IPS-18a (cell line): ENCODE results near the gene ELMO1.

Experiments
- H3K27ac ChIP-seq: one replicate; pipeline ENCODE4 v1.5.1; 2013; ENCODE audit warnings: low read length
- H3K27me3 ChIP-seq: one replicate; pipeline ENCODE4 v1.6.1; 2013; ENCODE audit warnings: mild to moderate bottlenecking, low read length; ENCODE audit not compliant: control insufficient read depth, insufficient read depth
- H3K36me3 ChIP-seq: one replicate; pipeline ENCODE4 v1.6.1; 2013; ENCODE audit warnings: low read depth, low read length; ENCODE audit not compliant: control insufficient read depth
- H3K4me1 ChIP-seq: one replicate; pipeline ENCODE4 v1.6.1; 2013; ENCODE audit warnings: low read depth, low read length; ENCODE audit not compliant: control insufficient read depth
- H3K4me3 ChIP-seq: one replicate; pipeline ENCODE4 v1.5.1; 2013; ENCODE audit warnings: low read length
- H3K9ac ChIP-seq: one replicate; pipeline ENCODE4 v1.6.1; 2013; ENCODE audit warnings: mild to moderate bottlenecking, low read length, moderate library complexity
- H3K9me3 ChIP-seq: one replicate; pipeline ENCODE4 v1.6.1; 2013; ENCODE audit warnings: low read depth, low read length; ENCODE audit not compliant: control insufficient read depth

The ELMO1 gene

DNA sequence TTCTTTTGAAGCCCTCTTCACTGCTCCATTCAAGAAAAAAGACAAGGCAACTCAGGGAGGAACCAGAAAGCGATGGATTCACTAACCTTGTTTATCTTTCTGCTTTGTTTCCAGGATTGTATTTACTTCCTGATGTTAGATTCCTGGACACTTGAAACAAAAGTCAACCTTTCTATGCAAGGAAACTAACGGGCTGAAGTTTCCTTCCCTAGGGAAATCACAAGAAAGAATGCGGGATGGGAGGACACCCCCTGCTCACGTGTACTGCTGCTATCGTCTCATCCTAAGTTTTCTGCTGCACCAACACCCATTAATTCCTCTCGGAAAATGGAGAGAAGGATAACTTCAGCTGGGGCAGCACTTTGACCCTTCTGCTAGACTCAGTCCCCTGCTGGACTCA is 50.3 kb downstream of the ELMO1 start:
- Histone ChIP-seq H3K4me1 (peaks cover 4% of the 10 kb centered on the region), H3K4me3 (no peak overlapping the region), H3K9me3 (no peaks in the 10 kb centered on the region), H3K36me3 (no peaks in the 10 kb centered on the region), H3K9ac (no peak overlapping the region), H3K27ac (no peak overlapping the region), H3K27me3 (no peaks in the 10 kb centered on the region)

DNA sequence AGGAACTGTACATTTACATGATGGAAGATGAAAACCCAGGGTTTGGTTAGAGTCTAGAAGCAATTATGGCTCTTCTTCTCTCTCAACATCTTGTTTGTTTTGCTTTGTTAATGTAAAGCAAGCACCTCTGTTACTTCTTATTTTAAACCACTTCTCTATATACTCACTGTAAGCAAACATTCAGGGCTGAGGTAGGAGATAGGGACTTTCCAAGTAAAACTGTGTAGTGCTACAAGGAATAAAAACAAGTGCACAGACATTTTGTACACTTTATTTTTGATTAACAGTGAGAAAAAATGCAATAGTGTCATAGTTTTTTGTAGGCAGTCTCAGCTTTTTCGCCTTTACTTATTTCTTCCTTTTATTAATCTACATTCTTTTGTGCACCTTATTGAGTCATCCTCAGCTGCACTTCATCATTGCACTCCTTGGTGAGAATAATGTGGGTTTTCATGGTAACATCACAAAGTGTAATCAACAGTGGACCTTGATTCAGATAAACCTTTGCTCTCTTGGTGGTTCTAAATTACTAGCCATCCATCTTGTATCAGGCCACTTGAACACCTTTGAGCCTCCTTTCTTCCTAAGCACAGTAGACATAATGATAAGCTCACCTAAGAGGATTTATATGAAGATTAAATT is 52.9 kb downstream of the ELMO1 start:
- Histone ChIP-seq H3K27me3 (no peaks in the 10 kb centered on the region), H3K4me1 (peaks cover 14% of the 10 kb centered on the region), H3K9me3 (no peaks in the 10 kb centered on the region), H3K27ac (no peak overlapping the region), H3K4me3 (no peak overlapping the region), H3K9ac (no peak overlapping the region), H3K36me3 (no peaks in the 10 kb centered on the region)

DNA sequence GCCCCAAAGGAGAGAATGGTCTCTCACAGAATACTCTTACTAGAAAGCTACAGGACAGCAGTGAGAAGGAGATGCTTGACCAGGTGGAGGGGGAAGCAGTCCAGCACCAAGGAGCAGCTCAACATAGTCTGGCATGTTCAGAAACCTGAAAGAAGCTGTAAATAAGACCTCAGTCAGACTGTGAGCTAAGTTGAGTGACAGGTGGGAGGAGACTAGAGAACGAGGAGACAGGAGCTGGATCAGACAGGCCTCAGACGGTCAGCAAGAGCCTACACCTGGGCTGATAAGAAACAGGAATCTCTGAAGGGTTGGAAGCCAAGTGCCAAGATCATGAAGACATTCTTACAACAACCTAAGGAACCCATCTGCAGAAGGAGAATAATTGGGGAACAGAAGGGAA is 54.5 kb downstream of the ELMO1 start:
- no peak overlapping the region for H3K27ac ChIP-seq
- H3K4me3 ChIP-seq: no peak overlapping the region
- H3K4me1 ChIP-seq: peaks cover 25% of the 10 kb centered on the region
- H3K27me3 ChIP-seq: no peaks in the 10 kb centered on the region
- no peaks in the 10 kb centered on the region for H3K9me3 ChIP-seq
- H3K36me3 ChIP-seq: no peaks in the 10 kb centered on the region
- no peak overlapping the region for H3K9ac ChIP-seq

DNA sequence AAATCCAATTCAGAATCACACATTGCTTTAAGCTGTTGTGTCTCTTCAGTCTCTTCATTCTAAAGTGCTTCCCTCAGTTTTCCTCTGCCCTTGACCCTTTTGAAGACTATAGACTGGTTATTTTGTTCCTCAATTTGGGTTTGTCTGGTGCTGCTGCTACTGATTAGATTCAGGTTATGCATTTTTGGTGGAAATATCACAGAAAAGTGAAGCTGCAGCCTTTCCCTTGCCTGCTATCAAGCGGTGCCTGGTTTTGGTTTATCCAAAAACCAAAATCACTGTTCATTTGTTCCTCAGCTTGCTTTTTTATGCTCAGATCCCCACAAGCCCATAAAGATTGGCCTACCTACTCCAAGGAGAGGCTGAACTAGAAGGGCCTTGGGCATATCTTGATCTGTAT is 55.2 kb downstream of the ELMO1 start:
- no peak overlapping the region for H3K9ac ChIP-seq
- no peak overlapping the region for H3K27ac ChIP-seq
- no peaks in the 10 kb centered on the region for H3K9me3 ChIP-seq
- H3K36me3 ChIP-seq: no peaks in the 10 kb centered on the region
- H3K4me1 ChIP-seq: peaks cover 29% of the 10 kb centered on the region
- H3K27me3 ChIP-seq: no peaks in the 10 kb centered on the region
- H3K4me3 ChIP-seq: no peak overlapping the region

DNA sequence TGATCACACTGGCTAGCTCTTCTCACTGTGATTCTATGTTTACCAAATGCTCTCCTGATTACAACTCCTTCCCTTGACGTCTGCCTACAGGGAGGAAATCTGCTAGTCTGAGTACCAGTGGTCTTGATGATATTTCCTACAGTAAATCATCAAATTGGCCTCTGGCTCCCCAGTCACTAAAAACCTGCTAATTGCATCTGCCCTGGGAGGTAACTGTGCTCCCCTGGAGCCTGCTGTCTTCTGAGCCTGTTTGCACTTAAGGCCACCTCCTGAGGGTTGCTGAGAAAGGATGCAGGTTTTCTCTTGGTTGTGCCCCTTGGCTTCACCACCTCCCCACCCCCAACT is 56.0 kb downstream of the ELMO1 start:
- H3K4me3 ChIP-seq: no peak overlapping the region
- no peak overlapping the region for H3K9ac ChIP-seq
- no peaks in the 10 kb centered on the region for H3K36me3 ChIP-seq
- H3K9me3 ChIP-seq: no peaks in the 10 kb centered on the region
- no peaks in the 10 kb centered on the region for H3K27me3 ChIP-seq
- peaks cover 29% of the 10 kb centered on the region for H3K4me1 ChIP-seq
- H3K27ac ChIP-seq: no peak overlapping the region

DNA sequence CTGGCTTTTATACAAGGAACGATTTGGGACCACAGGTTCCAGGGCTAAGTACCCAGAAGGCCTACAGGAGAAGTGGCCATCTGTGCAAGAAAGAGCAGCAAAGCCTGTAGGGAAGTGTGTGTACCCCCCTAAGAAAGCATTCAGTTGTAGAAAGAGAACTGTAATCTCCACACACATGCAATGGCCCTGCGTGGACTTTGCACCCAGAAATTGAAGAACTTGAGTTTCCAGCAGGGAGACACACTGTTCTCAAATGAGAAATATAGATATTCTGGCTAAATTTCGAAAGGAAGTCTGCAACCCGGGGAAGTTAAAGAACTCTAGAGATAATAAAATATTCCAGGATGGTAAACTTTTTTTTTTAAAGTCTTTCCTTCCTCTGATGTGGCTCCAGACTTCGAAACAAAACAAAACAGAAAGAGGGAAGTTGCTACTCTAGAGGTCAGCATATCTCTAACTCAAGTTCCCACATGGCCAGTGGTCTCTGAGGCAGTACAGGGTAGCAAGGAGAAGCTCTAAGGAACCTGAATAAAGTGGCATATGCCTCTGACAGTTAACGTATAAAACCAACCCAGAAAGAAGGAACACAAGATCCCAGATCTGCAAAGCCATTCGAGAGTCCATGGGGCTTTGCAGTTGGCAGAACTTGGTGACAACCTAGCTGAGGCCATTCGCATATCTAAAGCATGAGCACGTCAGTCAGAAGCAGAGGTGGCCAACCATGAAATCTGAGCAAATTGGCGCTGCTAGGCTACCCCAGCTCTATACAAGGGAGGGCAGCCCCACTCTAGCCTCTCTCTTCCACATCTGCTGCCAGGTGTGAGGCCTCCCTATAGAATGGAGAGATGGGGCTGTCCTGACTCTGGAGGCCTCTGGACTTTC is 56.6 kb downstream of the ELMO1 start:
- Histone ChIP-seq H3K9me3 (no peaks in the 10 kb centered on the region), H3K27me3 (no peaks in the 10 kb centered on the region), H3K36me3 (no peaks in the 10 kb centered on the region), H3K4me1 (peaks cover 29% of the 10 kb centered on the region), H3K4me3 (no peak overlapping the region), H3K9ac (no peak overlapping the region), H3K27ac (no peak overlapping the region)

DNA sequence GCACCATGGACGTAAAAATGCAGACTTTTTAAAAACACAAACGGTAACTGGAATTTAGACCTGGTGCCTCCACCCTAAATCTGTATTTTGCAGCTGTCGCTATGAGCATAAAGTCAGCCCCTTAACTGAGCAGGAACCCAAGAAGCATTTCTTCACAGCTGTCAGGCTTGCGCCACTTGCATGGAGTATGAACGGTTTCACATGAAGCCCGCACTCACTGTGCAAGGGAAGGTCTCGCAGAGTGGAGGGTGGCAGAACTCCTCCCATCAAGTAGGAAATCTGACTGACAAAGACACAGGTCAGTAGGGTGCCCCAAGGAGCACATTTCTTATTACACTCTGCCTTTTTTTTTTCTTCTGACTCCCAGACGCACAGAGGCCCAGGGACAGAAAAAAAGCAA is 58.5 kb downstream of the ELMO1 start:
- Histone ChIP-seq H3K27me3 (no peaks in the 10 kb centered on the region), H3K9me3 (no peaks in the 10 kb centered on the region), H3K27ac (no peak overlapping the region), H3K36me3 (no peaks in the 10 kb centered on the region), H3K4me1 (peaks cover 29% of the 10 kb centered on the region), H3K4me3 (no peak overlapping the region), H3K9ac (no peak overlapping the region)

DNA sequence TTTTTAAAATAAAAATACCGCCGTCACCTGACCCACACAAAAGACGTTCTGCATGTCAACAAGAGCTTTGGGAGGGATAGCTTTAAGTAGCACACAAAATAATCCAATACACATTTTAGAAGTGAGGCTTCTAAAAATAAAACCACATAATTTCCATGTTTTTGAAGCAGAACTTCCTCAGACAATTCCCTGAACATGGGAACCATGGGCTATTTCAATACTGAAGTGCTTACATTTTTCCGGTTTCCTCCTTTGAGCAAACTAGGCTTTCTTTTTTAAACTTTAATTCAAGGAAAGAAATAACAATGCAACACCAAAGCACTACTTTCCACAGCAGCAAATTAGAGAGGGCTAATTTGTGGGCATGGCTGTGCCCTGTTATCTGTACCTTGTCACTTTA is 59.9 kb downstream of the ELMO1 start:
- H3K27ac ChIP-seq: no peak overlapping the region
- H3K9me3 ChIP-seq: no peaks in the 10 kb centered on the region
- no peak overlapping the region for H3K4me3 ChIP-seq
- peaks cover 29% of the 10 kb centered on the region for H3K4me1 ChIP-seq
- H3K27me3 ChIP-seq: no peaks in the 10 kb centered on the region
- H3K9ac ChIP-seq: no peak overlapping the region
- no peaks in the 10 kb centered on the region for H3K36me3 ChIP-seq

DNA sequence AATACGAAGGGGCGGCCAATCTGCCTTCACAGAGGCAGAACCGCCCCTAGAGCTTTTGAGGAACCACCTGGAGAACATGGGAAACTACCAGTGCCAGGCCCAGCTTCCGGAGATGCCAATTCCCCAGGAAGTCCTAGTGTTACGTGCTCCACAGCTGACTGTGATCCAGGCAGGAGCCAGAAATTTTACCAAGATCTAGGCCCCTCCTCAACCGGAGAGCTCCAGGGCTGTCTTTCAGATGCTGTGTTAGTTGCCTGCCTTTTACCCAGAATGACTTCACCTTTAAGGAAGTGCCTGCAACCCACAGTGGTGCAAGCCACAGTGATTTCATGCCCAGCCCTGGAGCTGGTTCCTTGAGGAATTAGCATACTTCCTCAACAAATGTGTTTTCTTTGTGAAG is 62.9 kb downstream of the ELMO1 start:
- no peaks in the 10 kb centered on the region for H3K36me3 ChIP-seq
- H3K9ac ChIP-seq: no peak overlapping the region
- H3K27me3 ChIP-seq: no peaks in the 10 kb centered on the region
- no peak overlapping the region for H3K4me3 ChIP-seq
- peaks cover 36% of the 10 kb centered on the region for H3K4me1 ChIP-seq
- H3K27ac ChIP-seq: no peak overlapping the region
- no peaks in the 10 kb centered on the region for H3K9me3 ChIP-seq

DNA sequence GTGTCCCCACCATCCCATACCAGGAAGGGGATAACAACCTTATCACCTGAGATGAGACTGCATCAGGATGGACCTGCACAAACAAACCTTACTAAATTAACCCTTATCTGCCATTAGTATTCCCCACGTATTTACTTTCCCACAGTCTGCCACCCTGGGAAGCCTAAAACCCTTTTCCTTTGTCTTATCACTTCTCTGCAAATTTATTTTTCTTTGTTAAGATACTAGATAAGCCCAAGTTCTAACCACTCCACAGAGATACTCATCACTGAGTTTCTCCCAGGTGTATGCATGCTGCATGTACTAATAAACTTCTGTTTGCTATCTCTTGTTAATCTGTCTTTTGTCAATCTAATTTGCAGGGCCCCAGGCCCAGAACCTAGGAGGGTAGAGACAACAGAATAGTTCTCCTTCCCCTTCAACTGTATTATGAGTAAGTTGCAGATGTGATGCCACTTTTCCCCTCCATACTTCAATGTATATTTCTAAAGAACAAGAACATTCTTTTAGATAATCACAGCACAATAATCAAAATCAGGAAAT is 66.0 kb downstream of the ELMO1 start:
- H3K4me1 ChIP-seq: peaks cover 17% of the 10 kb centered on the region
- no peak overlapping the region for H3K27ac ChIP-seq
- H3K4me3 ChIP-seq: no peak overlapping the region
- no peaks in the 10 kb centered on the region for H3K36me3 ChIP-seq
- H3K9me3 ChIP-seq: no peaks in the 10 kb centered on the region
- H3K27me3 ChIP-seq: no peaks in the 10 kb centered on the region
- H3K9ac ChIP-seq: no peak overlapping the region

DNA sequence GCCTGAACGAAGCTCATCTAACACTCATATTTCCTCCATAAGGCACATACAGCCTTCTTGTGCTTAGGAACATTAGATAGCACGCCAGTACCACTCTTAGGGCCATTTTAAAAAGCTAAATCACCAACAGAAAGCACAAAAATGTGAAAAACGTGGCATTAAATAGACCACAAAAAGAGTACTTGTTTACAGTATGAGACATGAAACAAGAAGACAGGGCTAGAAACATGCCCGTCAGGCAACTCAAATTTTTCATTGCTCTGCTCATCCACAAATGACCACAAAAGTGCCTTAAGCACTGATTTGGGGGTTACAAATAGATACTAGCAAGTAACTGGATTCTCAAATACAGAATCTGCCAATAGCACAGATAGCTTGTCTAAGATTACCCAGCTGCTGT is 67.8 kb downstream of the ELMO1 start:
- no peak overlapping the region for H3K9ac ChIP-seq
- no peak overlapping the region for H3K4me3 ChIP-seq
- H3K36me3 ChIP-seq: no peaks in the 10 kb centered on the region
- no peak overlapping the region for H3K27ac ChIP-seq
- H3K9me3 ChIP-seq: peaks cover 12% of the 10 kb centered on the region
- no peaks in the 10 kb centered on the region for H3K27me3 ChIP-seq
- H3K4me1 ChIP-seq: peaks cover 17% of the 10 kb centered on the region
